ENCODE data around the gene NKX3-2. TPM values are rescaled to one million over a fixed set of nuclear protein-coding genes. Genes with fewer than 3 reads are reported as not detected.
A peak's percentile ranks its signal among the peaks of the same experiment; 100 is the strongest.

The NKX3-2 gene
- total RNA-seq, 1 experiment from 2014 or later, result 0.07 TPM

- Histone ChIP-seq H2AFZ (ENCODE audit: low read length) (no peak overlapping the region), H4K20me1 (ENCODE audit: low read length) (no peaks in the 10 kb centered on the region)
Measured at GRCh38 chr4:13535708-13536361, 8.5 kb downstream of the NKX3-2 start.

GRCh38 chr4:13535118-13535517 lies 9.2 kb downstream of the NKX3-2 start:
- no peaks in the 10 kb centered on the region for H3K4me1 ChIP-seq (ENCODE audit: insufficient read depth, low read length)
- intact Hi-C loops (cut with micrococcal nuclease), result no loop called here
- H3K4me3 ChIP-seq (ENCODE audit: low read length), result no peak overlapping the region
- no peaks in the 10 kb centered on the region for H3K36me3 ChIP-seq (ENCODE audit: low read depth, low read length)
- ATAC-seq, result no peak
- no peaks in the 10 kb centered on the region for H3K9me2 ChIP-seq (replicated peaks; ENCODE audit: low read length)
- no peak for DNase-seq
- CTCF ChIA-PET, result no interaction called here
- no peaks in the 10 kb centered on the region for H4K20me1 ChIP-seq (ENCODE audit: low read length)
- no peak overlapping the region for H3K9ac ChIP-seq (ENCODE audit: low read length)
- H3K27me3 ChIP-seq (ENCODE audit: low read length), result peaks cover 62% of the 10 kb centered on the region
- H2AFZ ChIP-seq (ENCODE audit: low read length), result no peak overlapping the region
- no peak overlapping the region for H3K27ac ChIP-seq (ENCODE audit: low read length)
- no peaks in the 10 kb centered on the region for H3K9me3 ChIP-seq (ENCODE audit: low read length)
- H3K4me2 ChIP-seq (ENCODE audit: low read length), result no peak overlapping the region
- no TSS peak for BruUV-seq (replicated peaks)
- TF ChIP-seq CTCF (conservative IDR thresholded peaks at IDR 0.05; ENCODE audit: low read depth, low read length) (no peak), EZH2 (IDR thresholded peaks at IDR 0.05; ENCODE audit: low read length, unreplicated experiment) (no peak), EZH2phosphoT487 (IDR thresholded peaks at IDR 0.05; ENCODE audit: borderline replicate concordance, low read length) (no peak)
- POLR2A ChIA-PET (ENCODE audit: unreplicated experiment), result no interaction called here
- no peaks in the 10 kb centered on the region for H3F3A ChIP-seq (ENCODE audit: low read length, unreplicated experiment)
- no peaks in the 10 kb centered on the region for H3K79me2 ChIP-seq (ENCODE audit: low read length)

More at GRCh38 chr4:13535708-13536361, 8.5 kb downstream of the NKX3-2 start:
- ChIA-PET CTCF (no interaction called here), POLR2A (ENCODE audit: unreplicated experiment) (no interaction called here)
- ATAC-seq, result no peak; the same call in 1 of the 2 replicates
- BruUV-seq (replicated peaks), result no TSS peak
- H3K9me3 ChIP-seq (ENCODE audit: low read length), result no peaks in the 10 kb centered on the region
- no peaks in the 10 kb centered on the region for H3K79me2 ChIP-seq (ENCODE audit: low read length)
- no peak overlapping the region for H3K27ac ChIP-seq (ENCODE audit: low read length)
- intact Hi-C loops (cut with micrococcal nuclease), result no loop called here
- no peaks in the 10 kb centered on the region for H3F3A ChIP-seq (ENCODE audit: low read length, unreplicated experiment)
- no peaks in the 10 kb centered on the region for H3K36me3 ChIP-seq (ENCODE audit: low read depth, low read length)
- H3K4me2 ChIP-seq (ENCODE audit: low read length), result peak overlapping the region; percentile 18; the same call in 1 of the 2 replicates
- no peak for DNase-seq
- peaks cover 63% of the 10 kb centered on the region for H3K27me3 ChIP-seq (ENCODE audit: low read length)
- TF ChIP-seq CTCF (conservative IDR thresholded peaks at IDR 0.05; ENCODE audit: low read depth, low read length) (no peak), EZH2phosphoT487 (IDR thresholded peaks at IDR 0.05; ENCODE audit: borderline replicate concordance, low read length) (no peak; the same call in 1 of the 2 replicates)
- no peak overlapping the region for H3K9ac ChIP-seq (ENCODE audit: low read length)
- H3K9me2 ChIP-seq (replicated peaks; ENCODE audit: low read length), result no peaks in the 10 kb centered on the region
- no peaks in the 10 kb centered on the region for H3K4me1 ChIP-seq (ENCODE audit: insufficient read depth, low read length)
- no peak overlapping the region for H3K4me3 ChIP-seq (ENCODE audit: low read length)

- BruUV-seq (replicated peaks), result no TSS peak
- no peak overlapping the region for H3K27ac ChIP-seq (ENCODE audit: low read length)
- TF ChIP-seq EZH2 (IDR thresholded peaks at IDR 0.05; ENCODE audit: low read length, unreplicated experiment), result no peak
- TF ChIP-seq EZH2phosphoT487 (IDR thresholded peaks at IDR 0.05; ENCODE audit: borderline replicate concordance, low read length), result no peak
- no peak for TF ChIP-seq CTCF (conservative IDR thresholded peaks at IDR 0.05; ENCODE audit: low read depth, low read length)
- no peaks in the 10 kb centered on the region for H4K20me1 ChIP-seq (ENCODE audit: low read length)
- intact Hi-C loops (cut with micrococcal nuclease), result no loop called here
- H3K9ac ChIP-seq (ENCODE audit: low read length), result no peak overlapping the region
- H2AFZ ChIP-seq (ENCODE audit: low read length), result no peak overlapping the region
- no peaks in the 10 kb centered on the region for H3K36me3 ChIP-seq (ENCODE audit: low read depth, low read length)
- no peak overlapping the region for H3K4me3 ChIP-seq (ENCODE audit: low read length)
- POLR2A ChIA-PET (ENCODE audit: unreplicated experiment), result no interaction called here
- CTCF ChIA-PET, result no interaction called here
- no peak overlapping the region for H3K4me2 ChIP-seq (ENCODE audit: low read length)
- DNase-seq (no peak), ATAC-seq (no peak)
- H3K27me3 ChIP-seq (ENCODE audit: low read length), result peaks cover 56% of the 10 kb centered on the region
- no peaks in the 10 kb centered on the region for H3K9me2 ChIP-seq (replicated peaks; ENCODE audit: low read length)
- H3K9me3 ChIP-seq (ENCODE audit: low read length), result no peaks in the 10 kb centered on the region
- H3F3A ChIP-seq (ENCODE audit: low read length, unreplicated experiment), result no peaks in the 10 kb centered on the region
- H3K79me2 ChIP-seq (ENCODE audit: low read length), result no peaks in the 10 kb centered on the region
- no peaks in the 10 kb centered on the region for H3K4me1 ChIP-seq (ENCODE audit: insufficient read depth, low read length)
Measured at GRCh38 chr4:13534344-13535063, 9.8 kb downstream of the NKX3-2 start.
